GM21423 (cell line): ENCODE results near the gene PRPS1.
"Not testable (repeated sequence)": the region's sequence is repeated elsewhere in the genome, so short reads cannot be mapped to it uniquely, and the experiment has no call there.

Experiments used
- ATAC-seq: cut with Tn5 transposase; IDR thresholded peaks from one replicate; pipeline ENCODE4 v1.9.1; 2021; ENCODE audit warnings: mild to moderate bottlenecking, moderate library complexity; ENCODE audit not compliant: unreplicated experiment

The PRPS1 gene

GRCh38 chrX:107673933-107674479, 45.7 kb downstream of the PRPS1 start:
- ATAC-seq = peak; percentile 87

GRCh38 chrX:107674480-107675364, 46.4 kb downstream of the PRPS1 start:
- peak; percentile 17 for ATAC-seq

- no peak for ATAC-seq
These were observed 47.0 kb downstream of the PRPS1 start for GRCh38 chrX:107675365-107675654.

- ATAC-seq = no peak
These were observed 47.7 kb downstream of the PRPS1 start for GRCh38 chrX:107675823-107676555.

- ATAC-seq = no peak
These were observed 48.5 kb downstream of the PRPS1 start for GRCh38 chrX:107676559-107677378.

- ATAC-seq = no peak
These were observed 49.2 kb downstream of the PRPS1 start for GRCh38 chrX:107677501-107677901.

GRCh38 chrX:107677909-107678308, 49.6 kb downstream of the PRPS1 start:
- no peak for ATAC-seq

GRCh38 chrX:107678957-107679740, 50.8 kb downstream of the PRPS1 start:
- peak; percentile 25 for ATAC-seq

- no peak for ATAC-seq
These were observed 53.9 kb downstream of the PRPS1 start for GRCh38 chrX:107682256-107682655.

GRCh38 chrX:107683124-107683895, 55.0 kb downstream of the PRPS1 start:
- ATAC-seq = no peak

- no peak for ATAC-seq
These were observed 55.6 kb downstream of the PRPS1 start for GRCh38 chrX:107683931-107684330.

GRCh38 chrX:107684956-107685385, 56.7 kb downstream of the PRPS1 start:
- ATAC-seq = peak; percentile 98

GRCh38 chrX:107685586-107685985, 57.3 kb downstream of the PRPS1 start:
- ATAC-seq = not testable (repeated sequence)

- no peak for ATAC-seq
These were observed 57.7 kb downstream of the PRPS1 start for GRCh38 chrX:107686026-107686425.

- no peak for ATAC-seq
These were observed 58.5 kb downstream of the PRPS1 start for GRCh38 chrX:107686792-107687191.

- no peak for ATAC-seq
These were observed 59.1 kb downstream of the PRPS1 start for GRCh38 chrX:107687445-107687844.

GRCh38 chrX:107691024-107691448, 62.7 kb downstream of the PRPS1 start:
- no peak for ATAC-seq

GRCh38 chrX:107699616-107700015, 71.3 kb downstream of the PRPS1 start:
- ATAC-seq = no peak

GRCh38 chrX:107700317-107700774, 72.0 kb downstream of the PRPS1 start:
- ATAC-seq = no peak
